Measurements from ENCODE around the gene LY6G5C.

The LY6G5C gene

DNA sequence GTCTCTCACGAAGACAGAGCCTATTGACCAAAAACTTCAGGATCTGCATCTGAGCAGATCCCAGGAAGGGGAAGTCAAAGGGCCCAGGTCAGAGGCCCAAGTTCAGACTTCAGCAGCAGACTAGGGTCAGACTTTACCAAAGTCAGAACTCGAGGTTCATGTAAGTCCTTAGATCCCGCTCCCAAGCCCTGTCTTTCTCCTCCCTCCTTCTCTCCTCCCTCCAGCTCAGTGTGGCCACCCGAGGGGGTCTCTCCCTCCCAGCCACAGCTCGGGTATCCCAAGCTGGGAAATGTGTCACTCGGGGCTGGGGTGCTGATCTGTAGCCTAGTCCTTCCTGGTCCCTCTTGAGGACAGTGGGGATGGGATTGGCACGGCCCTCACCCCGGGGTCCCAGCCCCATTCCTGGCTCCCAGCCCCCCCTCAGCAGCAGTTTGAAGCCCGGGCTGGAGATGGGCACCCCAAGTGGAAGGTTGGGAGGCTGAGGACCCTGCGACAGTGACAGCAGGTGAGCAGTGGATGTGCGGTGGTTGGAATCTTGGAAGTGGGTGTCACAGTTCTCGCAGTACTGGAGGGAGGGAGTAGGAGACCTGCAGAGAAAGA lies 18.6 kb downstream of the LY6G5C start:
- no peak for DNase-seq (ENCODE audit: low read depth)

DNA sequence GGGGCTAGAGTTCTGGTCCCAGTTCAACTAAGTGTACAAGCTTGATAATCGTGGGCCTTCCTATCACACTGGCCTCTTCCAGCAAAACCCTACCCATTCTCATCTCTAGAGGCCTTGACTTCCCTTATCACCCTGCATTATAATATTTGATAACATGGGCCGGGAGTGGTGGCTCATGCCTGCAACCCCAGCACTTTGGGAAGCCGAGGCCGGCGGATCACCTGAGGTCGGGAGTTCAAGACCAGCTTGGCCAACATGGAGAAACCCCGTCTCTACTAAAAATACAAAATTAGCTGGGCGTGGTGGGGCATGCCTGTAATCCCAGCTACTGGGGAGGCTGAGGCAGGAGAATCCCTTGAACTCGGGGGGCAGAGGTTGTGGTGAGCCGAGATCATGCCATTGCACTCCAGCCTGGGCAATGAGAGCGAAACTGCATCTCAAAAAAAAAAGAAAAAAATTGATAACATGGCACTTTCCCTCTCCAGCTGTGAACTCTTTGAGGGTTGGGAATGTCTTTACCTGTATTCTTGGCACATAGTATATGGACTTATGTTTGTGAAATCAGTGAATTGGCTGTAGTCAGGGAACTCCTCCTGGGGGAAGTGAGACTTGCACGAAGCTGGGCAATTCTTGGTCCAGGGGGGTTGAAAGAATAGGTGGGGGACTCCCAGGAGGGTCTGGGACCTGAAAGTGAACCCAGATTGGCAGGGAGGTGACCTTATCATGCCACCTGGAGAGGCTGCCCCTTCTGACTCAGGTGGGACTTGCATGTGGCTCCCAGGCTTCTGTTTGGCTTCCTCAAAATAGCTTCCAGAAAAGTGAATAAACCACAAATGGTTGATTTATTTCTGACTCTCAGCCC lies 19.4 kb downstream of the LY6G5C start:
- no peak for DNase-seq (ENCODE audit: low read depth)

DNA sequence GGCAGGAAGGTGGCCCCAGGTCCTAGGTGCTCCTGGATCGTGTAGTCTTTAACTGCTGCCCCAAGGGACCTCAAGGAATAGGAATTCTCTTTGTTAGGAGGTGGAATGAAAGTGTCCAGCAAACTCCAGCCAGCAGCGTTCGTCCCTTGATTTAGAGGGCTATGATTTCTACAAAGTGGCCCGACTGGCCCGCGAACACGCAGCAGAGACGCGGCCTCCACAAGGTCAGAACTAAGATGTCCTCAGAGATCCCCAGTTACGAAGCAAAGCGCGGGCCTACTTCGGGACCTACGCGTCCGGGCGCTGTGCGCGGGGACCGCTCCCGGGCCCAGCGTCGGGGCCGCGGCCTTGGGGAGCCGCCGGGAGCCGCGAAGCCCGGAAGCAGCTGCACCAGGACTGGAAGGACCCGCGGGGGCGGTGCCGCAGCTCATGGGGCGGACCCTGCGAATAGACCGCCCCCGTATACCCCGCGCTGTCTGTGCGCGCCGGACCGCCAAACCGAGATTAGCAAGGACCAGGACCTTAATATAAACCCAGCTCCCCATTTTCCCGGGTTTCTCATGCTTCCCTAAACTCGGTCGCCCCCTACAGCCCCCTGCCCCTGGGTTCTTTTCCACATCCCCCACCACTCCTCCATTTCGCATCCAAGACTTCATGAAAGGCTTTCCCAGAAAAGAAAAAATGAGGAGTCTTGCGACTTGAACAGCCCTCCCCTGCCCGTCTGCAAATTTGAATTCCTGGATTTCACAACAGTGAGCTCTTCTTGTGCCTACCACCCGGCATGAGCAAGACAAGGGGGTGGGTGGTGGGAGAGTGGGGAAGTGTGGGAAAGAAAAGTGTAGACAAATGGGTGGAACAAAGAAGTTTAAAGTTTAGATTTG lies 20.2 kb downstream of the LY6G5C start, which contains the start of gene C6orf47:
TSS of gene C6orf47 (minus strand) at position 398 of the 881 bp plus-strand sequence. CDS start 831 bp downstream, outside the sequence.
- DNase-seq (ENCODE audit: low read depth), result peak; percentile 68

DNA sequence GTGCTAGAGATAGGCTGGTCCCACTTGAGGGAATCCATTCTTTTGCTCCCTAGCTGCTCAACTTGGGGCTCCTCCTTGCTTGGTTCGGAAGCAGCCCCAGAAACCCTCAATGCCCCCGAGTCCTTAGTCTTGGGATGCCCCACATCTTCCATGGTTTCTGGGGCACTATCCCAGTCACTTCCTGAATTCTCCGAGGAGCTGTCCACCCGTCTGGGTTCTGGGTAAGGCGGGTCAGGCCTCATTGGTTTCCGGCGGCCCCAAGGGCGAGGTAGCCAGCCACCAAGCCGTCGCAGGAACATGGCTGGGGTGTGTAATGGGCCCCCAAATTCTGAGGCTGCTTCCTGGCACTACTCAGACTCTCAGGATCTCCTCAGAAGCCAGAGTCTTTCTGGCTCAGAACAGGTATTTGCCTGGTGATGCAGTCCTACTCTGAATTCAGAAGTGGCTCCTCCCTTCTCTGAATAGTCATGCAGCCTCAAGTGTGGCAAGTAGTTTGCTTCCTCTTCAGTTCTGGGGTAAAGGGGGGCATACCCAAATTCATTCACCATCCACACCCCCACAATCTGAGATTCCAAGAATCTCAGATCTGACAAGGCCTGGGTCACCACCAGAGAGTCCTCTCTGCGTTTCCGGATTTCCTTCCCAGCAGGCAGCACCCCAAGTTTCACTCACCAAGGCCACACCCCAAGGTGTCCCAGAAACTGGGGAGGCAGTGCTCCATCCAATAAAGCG lies 21.1 kb downstream of the LY6G5C start:
- no peak for DNase-seq (ENCODE audit: low read depth)

- DNase-seq (ENCODE audit: low read depth), result no peak
Measured at GRCh38 chr6:31658983-31659648, 21.8 kb downstream of the LY6G5C start.

- no peak for DNase-seq (ENCODE audit: low read depth)
Measured at GRCh38 chr6:31658158-31658688, 22.6 kb downstream of the LY6G5C start.

- no peak for DNase-seq (ENCODE audit: low read depth)
Measured at GRCh38 chr6:31657406-31658157, 23.3 kb downstream of the LY6G5C start.

DNA sequence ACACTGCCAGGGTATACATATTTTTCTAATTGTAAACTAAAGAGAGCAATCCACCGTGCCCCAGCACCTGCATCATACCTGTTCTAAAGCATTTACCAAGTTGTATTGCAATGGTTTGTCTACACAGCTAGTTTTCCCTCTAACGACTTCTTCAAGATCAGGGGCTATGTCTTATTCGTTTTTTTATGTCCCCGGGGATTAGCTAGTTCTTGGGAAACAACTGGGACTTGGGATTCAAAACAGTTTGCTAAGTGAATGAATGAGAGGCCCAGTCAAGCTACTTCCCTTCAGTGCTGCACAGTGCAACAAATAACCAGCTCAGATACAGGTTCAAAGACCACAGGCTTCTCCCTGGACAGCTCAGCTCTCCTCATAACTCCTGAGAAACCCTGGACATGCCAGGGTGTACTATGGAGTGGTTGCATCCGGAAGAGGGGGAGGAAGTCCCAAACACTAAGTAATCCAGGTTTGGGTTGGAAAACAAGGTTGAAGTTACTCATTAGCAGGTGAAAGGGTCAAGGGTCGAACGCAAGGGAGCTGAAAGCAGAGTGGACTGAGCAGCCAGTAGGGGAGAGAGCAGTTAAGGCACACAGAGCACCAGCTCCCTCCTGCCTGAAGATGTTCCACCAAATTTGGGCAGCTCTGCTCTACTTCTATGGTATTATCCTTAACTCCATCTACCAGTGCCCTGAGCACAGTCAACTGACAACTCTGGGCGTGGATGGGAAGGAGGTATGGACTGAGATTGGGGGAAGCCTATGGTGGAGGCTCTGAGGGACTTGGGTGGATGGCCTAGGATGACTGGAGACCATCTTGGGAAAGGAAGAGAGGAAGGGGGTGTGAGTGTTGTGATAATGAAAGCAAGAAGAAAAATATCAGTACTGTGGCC lies 25.3 kb downstream of the LY6G5C start, which contains the start of gene APOM:
TSS of gene APOM (plus strand) at position 546 of the 889 bp plus-strand sequence. CDS start at position 619, 73 bp downstream.
- no peak for DNase-seq (ENCODE audit: low read depth)

DNA sequence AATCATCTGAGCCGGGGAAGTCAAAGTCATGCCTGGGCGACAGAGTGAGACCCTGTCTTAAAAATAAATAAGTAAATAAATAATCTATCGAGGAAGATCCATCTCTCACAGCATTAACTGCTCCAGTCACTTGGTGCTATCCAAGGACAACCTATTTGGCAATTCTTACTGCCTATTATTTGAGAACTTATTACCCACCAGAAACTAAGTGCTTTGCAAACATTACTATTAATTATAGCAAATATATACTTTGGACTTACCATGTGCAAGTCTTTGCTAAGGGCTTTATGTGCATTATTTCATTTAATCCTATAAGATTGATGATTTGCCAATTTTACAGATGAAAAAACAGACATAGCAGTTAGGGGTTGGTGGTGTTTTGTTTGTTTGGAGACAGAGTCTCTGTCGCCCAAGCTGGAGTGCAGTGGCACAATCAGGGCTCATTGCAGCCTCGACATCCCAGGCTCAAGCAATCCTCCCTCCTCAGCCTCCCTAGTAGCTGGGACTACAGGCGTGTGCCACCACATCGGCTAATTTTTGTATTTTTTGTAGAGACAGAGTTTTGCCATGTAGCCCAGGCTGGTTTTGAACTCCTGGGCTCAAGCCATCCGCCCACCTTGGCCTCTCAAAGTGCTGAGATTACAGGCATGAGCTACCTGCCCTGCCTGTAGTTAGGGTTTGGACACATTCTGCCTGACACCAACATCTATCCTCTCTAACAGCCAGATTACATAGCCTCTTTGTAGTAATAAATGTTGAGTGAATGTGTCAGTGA lies 26.1 kb downstream of the LY6G5C start:
- no peak for DNase-seq (ENCODE audit: low read depth)

- DNase-seq (ENCODE audit: low read depth), result peak; percentile 83
Measured at GRCh38 chr6:31652925-31653724, 27.7 kb downstream of the LY6G5C start.

DNA sequence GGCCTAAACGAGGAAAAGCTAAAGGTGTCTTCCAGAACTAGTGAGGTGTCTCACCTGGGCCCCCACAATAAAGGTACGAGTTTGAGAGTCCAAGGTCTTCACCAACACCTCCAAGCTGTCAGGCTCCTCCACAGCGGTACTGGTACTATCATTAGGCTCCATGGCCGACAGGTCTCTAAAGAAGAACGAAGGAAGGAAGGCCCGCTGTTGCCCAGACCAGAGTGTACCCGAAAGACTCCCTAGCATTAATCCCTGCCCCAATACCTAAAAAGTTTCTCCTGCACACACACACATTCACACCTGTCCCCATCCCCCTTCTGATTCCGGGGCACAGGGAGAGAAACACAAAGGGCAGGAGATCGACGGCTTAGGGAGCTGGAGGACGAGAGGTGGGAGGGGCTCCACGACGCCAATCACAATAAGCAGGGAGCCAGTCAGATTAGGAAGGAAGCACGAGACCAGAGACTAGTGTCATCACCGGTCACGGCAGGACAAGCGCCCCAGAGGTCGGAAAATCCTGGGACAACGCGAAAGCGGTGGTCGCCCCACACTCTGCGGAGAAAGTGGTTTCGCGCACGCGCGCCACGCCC lies 29.2 kb downstream of the LY6G5C start:
- DNase-seq (ENCODE audit: low read depth), result no peak

DNA sequence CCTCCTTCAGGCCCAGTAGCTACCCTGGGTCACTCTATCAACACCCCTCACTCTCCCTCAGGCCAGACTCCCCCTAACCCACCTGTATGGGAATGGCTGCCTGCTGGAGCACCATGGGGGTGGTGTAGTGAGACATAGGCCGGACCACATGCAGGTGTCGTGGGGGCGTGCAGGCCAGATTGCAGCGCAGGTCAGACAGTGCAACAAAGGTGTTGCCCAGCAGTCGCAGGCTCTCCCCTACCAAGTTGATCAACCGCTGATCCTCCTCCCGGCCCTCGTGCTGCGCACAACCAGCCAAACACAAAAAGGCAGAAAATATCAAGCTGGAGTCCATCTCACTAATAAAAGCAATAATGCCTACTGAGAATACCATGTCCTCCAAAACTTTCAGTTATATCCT lies 35.5 kb downstream of the LY6G5C start:
- no peak for DNase-seq (ENCODE audit: low read depth)

DNA sequence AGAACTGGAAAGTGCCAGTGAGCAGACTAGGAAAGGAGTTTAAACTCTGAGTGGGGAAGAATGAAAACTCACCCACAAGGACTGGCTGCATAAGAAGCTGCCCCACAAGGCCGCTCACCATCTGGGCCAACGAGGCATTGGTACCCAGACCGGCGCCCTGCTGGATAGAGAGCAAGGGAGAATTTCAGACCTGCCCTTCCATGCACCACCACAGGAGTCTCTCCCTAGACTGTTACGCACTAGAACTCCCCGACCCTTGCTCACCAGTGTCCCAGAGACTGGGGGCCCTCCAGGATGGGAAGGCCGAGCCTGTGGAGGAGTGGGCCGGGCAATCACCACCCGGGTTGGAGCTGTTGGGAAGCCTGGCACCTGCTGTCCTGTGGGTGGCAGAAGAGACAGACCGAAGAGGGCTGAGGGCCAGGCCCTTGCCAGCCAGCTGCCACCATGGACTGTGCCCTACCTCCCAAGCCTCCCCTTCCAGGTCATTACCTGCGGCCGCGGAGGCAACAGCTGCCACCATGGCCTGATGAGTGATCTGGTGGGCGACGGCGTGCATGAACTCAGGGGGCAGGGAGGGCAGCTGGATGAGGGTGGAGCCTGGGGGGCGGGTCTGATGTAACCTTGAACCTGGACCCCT lies 36.9 kb downstream of the LY6G5C start:
- DNase-seq (ENCODE audit: low read depth), result no peak

DNA sequence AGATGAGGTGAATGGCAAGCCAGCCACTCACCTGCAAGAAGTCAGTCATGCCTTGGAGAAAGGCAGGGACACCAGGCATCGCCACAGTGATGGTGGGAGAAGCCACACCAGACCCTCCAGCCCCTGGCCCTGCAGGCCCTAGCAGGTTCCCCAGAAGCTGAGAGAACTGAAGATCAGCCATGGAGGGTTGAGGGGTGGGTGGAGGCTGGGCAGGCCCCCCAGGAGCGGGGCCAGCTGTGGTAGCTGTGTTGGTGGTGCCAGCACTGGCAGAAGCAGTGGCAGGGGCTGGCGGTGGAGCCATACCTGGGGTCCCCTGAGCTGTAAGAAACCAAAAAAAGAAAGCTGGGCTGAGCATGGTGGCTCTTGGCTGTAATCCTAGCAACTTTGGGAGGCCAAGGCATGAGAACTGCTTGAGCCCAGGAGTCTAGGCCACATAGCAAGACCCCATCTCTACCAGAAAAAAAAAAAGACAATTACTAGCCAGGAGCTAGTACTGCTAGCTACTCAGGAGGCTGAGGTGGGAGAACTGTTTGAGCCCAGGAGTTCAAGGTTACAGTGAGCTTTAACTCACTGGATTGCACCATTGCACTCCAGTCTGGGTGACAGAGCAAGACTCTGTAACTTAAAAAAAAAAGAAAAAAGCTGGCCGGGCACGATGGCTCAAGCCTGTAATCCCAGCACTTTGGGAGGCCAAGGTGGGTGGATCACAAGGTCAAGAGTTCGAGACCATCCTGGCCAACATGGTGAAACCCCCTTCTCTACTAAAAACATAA lies 37.9 kb downstream of the LY6G5C start:
- no peak for DNase-seq (ENCODE audit: low read depth)

- no peak for DNase-seq (ENCODE audit: low read depth)
Measured at GRCh38 chr6:31641370-31641769, 39.5 kb downstream of the LY6G5C start.

DNA sequence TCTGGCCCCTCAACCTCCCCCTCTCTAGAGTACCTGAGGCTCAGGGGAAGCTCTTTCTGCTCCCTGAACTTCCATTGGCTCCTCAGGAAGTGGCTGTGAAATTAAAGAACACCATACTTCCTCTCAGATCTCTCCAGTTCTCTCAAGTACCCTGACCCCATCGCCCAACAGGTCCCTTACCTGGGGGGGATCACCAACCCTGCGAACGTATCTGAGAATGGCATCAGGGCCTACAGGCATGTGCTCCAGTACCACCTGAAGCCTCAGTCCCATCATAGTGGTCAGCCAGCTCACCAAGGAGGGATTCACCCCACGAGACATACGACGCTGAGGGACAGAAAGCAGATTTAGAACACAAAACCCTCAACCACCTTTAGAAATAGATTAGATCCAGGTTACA lies 40.3 kb downstream of the LY6G5C start:
- no peak for DNase-seq (ENCODE audit: low read depth)

Measured in activated T-cell treated with anti-CD3 and anti-CD28 coated beads for 24 hours (primary cell).